K562 (cell line): Measurements from ENCODE around the gene NHLH1. TPM values are rescaled to one million over a fixed set of nuclear protein-coding genes. Genes with fewer than 3 reads are reported as not detected.

Source experiments
- CBFA2T2 ChIP-seq: fragments of 450-650 bp; conservative IDR thresholded peaks from 2 replicates; pipeline ENCODE4 v1.6.1; 2017; ENCODE audit warnings: mild to moderate bottlenecking
- CBFA2T3 ChIP-seq: fragments of 450-650 bp; IDR thresholded peaks from 2 replicates; pipeline ENCODE4 v1.6.1; 2017
- EP300 ChIP-seq: IDR thresholded peaks from 2 replicates; pipeline ENCODE4 v1.6.1; 2012; ENCODE audit warnings: low read length, improper control_type of control experiment
- FOSL1 ChIP-seq: fragments of 200-800 bp; sonication (Bioruptor generic); conservative IDR thresholded peaks from 2 replicates; pipeline ENCODE4 v1.6.1; 2016; ENCODE audit warnings: missing genetic modification characterization, missing compliant biosample characterization
- NELFE ChIP-seq: IDR thresholded peaks from 2 replicates; pipeline ENCODE4 v1.6.1; 2011; ENCODE audit warnings: mild to moderate bottlenecking; ENCODE audit not compliant: insufficient read depth, insufficient read length
- NRF1 ChIP-seq, 2 experiments: fragments of 450-650 bp; IDR thresholded peaks in 1 of 2; conservative IDR thresholded peaks in 1 of 2; 2 replicates each; pipeline ENCODE4 v1.6.1; 2014; ENCODE audit warnings: mild to moderate bottlenecking in 2 of 2
- POLR3G ChIP-seq: IDR thresholded peaks from 2 replicates; pipeline ENCODE4 v1.6.1; 2011; ENCODE audit not compliant: insufficient read length, insufficient replicate concordance; ENCODE audit errors: extremely low read depth
- RCOR1 ChIP-seq, 2 experiments: IDR thresholded peaks; 2 replicates each; pipeline ENCODE4 v1.6.1; 2012; ENCODE audit warnings: low read depth in 2 of 2, low read length in 2 of 2, borderline replicate concordance in 1 of 2, improper control_type of control experiment in 1 of 2
- SOX6 ChIP-seq: fragments of 450-650 bp; IDR thresholded peaks from 2 replicates; pipeline ENCODE4 v1.6.1; 2014; ENCODE audit warnings: mild to moderate bottlenecking
- TEAD1 ChIP-seq, 2 experiments: fragments of 450-650 bp in 1 of 2; sonication (generic) in 1 of 2; formaldehyde crosslinking; IDR thresholded peaks; 2 replicates each; pipeline versions ENCODE4 v1.4.0 to v1.8.0; 2020 to 2022; ENCODE audit warnings: mild to moderate bottlenecking in 2 of 2, missing genetic modification reagents in 1 of 2
- ZBTB7A ChIP-seq: IDR thresholded peaks from 2 replicates; pipeline ENCODE4 v1.6.1; 2011; ENCODE audit warnings: low read depth, mild to moderate bottlenecking, low read length, moderate library complexity, borderline replicate concordance; ENCODE audit not compliant: control insufficient read depth
- ZNF143 ChIP-seq: sonication (generic); formaldehyde crosslinking; IDR thresholded peaks from 2 replicates; pipeline ENCODE4 v1.9.0; 2022; ENCODE audit warnings: mild to moderate bottlenecking, missing genetic modification reagents
- ZNF212 ChIP-seq: fragments of 450-650 bp; formaldehyde crosslinking; IDR thresholded peaks from 2 replicates; pipeline ENCODE4 v1.4.0; 2020; ENCODE audit warnings: mild to moderate bottlenecking
- ZNF23 ChIP-seq: fragments of 250-450 bp; sonication (Bioruptor Pico); IDR thresholded peaks from 2 replicates; pipeline ENCODE4 v1.4.0; 2020; ENCODE audit warnings: mild to moderate bottlenecking
- ZNF780A ChIP-seq: fragments of 250-450 bp; sonication (Bioruptor Pico); IDR thresholded peaks from 2 replicates; pipeline ENCODE4 v1.5.0; 2021; ENCODE audit warnings: mild to moderate bottlenecking
- polyA plus RNA-seq, 8 experiments: library from polyadenylated mRNA; depleted of rRNA in 4 of 8; stranded (reverse) in 5 of 8; unstranded in 3 of 8; fragments of >200 nt; fragmentation: Nextera tagmentation in 2 of 8; fragmentation: Illumina TruSeq in 1 of 8; extraction: Ambion mirVana in 2 of 8; extraction: Trizol in 1 of 8; gene quantifications; 2 replicates each; pipeline versions ENCODE4 v1.2.1 to v1.2.3, GENCODE V29; 2011 to 2014; ENCODE audit warnings: inconsistent platforms in 1 of 8, missing spikeins in 1 of 8
- total RNA-seq, 7 experiments: library from RNA; depleted of rRNA in 6 of 7; stranded (reverse); fragments of >200 nt in 6 of 7; fragmentation: Illumina TruSeq in 2 of 7; extraction: Trizol in 2 of 7; gene quantifications; 2 replicates each; pipeline versions ENCODE4 v1.2.1 to v1.2.3, GENCODE V29; 2011 to 2021; ENCODE audit warnings: low replicate concordance in 1 of 7
- TF ChIP-seq, protein P1 (sequence below), 2 experiments: fragments of 450-650 bp; IDR thresholded peaks; 2 replicates each; pipeline ENCODE4 v1.6.1; 2018; ENCODE audit warnings: mild to moderate bottlenecking in 2 of 2, low read depth in 1 of 2; ENCODE audit not compliant: partially characterized antibody in 2 of 2
- TF ChIP-seq, protein P2 (sequence below): fragments of 450-650 bp; formaldehyde crosslinking; IDR thresholded peaks from 2 replicates; pipeline ENCODE4 v1.4.0; 2022; ENCODE audit warnings: missing genetic modification characterization
- TF ChIP-seq, protein P3 (sequence below): sonication (generic); IDR thresholded peaks from 2 replicates; pipeline ENCODE4 v1.6.1; 2016
- TF ChIP-seq, protein P4 (sequence below): fragments of 250-450 bp; sonication (Bioruptor Pico); IDR thresholded peaks from 2 replicates; pipeline ENCODE4 v1.8.0; 2021; ENCODE audit warnings: moderate library complexity, mild to moderate bottlenecking, inconsistent platforms

Gene NHLH1
- total and polyA plus RNA-seq, 9 of the 15 experiments (the other 6 are each of a cell fraction or from before 2014, with no cell fraction given) = 0.09 to 1.3 (median 0.35) TPM; not detected in 1

DNA sequence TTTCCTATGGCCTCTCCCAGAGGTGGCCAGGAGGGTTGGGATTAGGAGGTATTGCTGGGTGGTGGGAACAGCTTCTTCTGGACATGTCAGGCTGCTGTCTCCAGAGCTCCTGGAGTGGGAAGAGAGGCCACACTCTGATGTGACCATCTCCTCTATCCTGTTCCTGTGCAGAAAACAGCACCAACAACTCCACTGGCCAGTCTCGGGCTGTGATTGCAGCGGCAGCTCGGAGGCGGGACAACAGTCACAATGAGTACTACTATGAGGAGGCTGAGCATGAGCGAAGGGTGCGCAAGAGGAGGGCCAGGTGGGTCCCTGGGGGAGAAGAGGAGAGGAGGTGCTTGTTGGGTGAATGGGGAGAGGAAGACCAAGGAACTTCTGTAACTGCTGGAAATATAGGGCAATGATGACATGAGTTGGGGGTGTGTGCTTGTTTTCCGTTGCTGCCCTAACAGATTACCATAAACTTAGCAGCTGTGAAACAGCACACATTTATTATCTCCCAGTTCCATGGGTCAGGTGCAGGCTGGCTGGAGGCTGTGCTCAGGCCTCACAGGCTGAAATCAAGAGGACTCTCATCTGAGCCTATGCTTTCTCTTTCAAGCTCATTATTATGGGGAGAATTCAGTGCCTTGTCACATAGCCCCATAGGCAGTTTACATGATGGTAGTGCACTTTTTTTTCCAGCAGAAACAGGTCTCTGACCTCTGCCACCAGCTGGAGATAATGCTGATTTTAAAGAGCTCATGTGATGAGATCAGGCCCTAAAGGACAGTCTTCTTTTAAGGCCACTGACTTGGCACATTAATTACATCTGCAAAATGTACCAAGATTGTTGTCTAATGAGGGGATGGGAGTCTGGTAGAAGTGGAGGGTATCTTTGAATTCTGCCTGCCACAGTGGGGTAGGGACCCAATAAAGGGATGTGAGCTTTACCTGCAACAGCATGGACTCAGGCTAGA is 54.3 kb downstream of the NHLH1 start (continued):
- TF ChIP-seq TEAD1 (CRISPR knock-in tag; IDR thresholded peaks at IDR 0.05) (no peak), ZNF780A (CRISPR knock-in tag) (no peak), ZBTB7A (no peak), NELFE (no peak), ZNF23 (no peak), SOX6 (peak; percentile 47; the same call in 1 of the 2 replicates), EP300 (peak; percentile 50), FOSL1 (tag) (no peak), ZNF212 (no peak), POLR3G (no peak), ZNF143 (CRISPR knock-in tag) (no peak), NRF1 (conservative IDR thresholded peaks at IDR 0.05 in 1 of 2, IDR thresholded peaks at IDR 0.05 in 1 of 2) (peak in 1 of 2 experiments; percentile 55; a peak in 2 of 4 replicates), RCOR1 (IDR thresholded peaks at IDR 0.05; ENCODE audit: borderline replicate concordance in 1 of 2, low read depth in 2 of 2, low read length in 2 of 2) (0 out of 4 replicates have a peak, but pooled peaks of 1 of the 2 experiments have one; percentile 32), CBFA2T3 (peak; percentile 87), CBFA2T2 (peak; percentile 85)
- TF ChIP-seq, protein P1, sequence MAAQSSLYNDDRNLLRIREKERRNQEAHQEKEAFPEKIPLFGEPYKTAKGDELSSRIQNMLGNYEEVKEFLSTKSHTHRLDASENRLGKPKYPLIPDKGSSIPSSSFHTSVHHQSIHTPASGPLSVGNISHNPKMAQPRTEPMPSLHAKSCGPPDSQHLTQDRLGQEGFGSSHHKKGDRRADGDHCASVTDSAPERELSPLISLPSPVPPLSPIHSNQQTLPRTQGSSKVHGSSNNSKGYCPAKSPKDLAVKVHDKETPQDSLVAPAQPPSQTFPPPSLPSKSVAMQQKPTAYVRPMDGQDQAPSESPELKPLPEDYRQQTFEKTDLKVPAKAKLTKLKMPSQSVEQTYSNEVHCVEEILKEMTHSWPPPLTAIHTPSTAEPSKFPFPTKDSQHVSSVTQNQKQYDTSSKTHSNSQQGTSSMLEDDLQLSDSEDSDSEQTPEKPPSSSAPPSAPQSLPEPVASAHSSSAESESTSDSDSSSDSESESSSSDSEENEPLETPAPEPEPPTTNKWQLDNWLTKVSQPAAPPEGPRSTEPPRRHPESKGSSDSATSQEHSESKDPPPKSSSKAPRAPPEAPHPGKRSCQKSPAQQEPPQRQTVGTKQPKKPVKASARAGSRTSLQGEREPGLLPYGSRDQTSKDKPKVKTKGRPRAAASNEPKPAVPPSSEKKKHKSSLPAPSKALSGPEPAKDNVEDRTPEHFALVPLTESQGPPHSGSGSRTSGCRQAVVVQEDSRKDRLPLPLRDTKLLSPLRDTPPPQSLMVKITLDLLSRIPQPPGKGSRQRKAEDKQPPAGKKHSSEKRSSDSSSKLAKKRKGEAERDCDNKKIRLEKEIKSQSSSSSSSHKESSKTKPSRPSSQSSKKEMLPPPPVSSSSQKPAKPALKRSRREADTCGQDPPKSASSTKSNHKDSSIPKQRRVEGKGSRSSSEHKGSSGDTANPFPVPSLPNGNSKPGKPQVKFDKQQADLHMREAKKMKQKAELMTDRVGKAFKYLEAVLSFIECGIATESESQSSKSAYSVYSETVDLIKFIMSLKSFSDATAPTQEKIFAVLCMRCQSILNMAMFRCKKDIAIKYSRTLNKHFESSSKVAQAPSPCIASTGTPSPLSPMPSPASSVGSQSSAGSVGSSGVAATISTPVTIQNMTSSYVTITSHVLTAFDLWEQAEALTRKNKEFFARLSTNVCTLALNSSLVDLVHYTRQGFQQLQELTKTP (IDR thresholded peaks at IDR 0.05; ENCODE audit: low read depth in 1 of 2, partially characterized antibody in 2 of 2) = no peak
- TF ChIP-seq, protein P2, sequence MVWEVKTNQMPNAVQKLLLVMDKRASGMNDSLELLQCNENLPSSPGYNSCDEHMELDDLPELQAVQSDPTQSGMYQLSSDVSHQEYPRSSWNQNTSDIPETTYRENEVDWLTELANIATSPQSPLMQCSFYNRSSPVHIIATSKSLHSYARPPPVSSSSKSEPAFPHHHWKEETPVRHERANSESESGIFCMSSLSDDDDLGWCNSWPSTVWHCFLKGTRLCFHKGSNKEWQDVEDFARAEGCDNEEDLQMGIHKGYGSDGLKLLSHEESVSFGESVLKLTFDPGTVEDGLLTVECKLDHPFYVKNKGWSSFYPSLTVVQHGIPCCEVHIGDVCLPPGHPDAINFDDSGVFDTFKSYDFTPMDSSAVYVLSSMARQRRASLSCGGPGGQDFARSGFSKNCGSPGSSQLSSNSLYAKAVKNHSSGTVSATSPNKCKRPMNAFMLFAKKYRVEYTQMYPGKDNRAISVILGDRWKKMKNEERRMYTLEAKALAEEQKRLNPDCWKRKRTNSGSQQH = no peak
- TF ChIP-seq, protein P3, sequence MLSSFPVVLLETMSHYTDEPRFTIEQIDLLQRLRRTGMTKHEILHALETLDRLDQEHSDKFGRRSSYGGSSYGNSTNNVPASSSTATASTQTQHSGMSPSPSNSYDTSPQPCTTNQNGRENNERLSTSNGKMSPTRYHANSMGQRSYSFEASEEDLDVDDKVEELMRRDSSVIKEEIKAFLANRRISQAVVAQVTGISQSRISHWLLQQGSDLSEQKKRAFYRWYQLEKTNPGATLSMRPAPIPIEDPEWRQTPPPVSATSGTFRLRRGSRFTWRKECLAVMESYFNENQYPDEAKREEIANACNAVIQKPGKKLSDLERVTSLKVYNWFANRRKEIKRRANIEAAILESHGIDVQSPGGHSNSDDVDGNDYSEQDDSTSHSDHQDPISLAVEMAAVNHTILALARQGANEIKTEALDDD = peak; percentile 67; the same call in 1 of the 2 replicates
- TF ChIP-seq, protein P4, sequence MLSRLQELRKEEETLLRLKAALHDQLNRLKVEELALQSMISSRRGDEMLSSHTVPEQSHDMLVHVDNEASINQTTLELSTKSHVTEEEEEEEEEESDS (CRISPR knock-in tag) = no peak
